SK-N-SH (cell line): ENCODE results near the gene ZMIZ2. TPM values are rescaled to one million over a fixed set of nuclear protein-coding genes. Genes with fewer than 3 reads are reported as not detected.

ENCODE experiments used
- CTCF ChIA-PET: fragments of 300-600, 350-600 bp; formaldehyde crosslinking; extraction: SDS; loops from one replicate; lab custom pipeline; 2021; lab: Yijun Ruan, JAX
- POLR2A ChIA-PET: fragments of 350-600 bp; sonication (Branson Sonifier 250); formaldehyde crosslinking; extraction: SDS; loops from one replicate; lab custom pipeline; 2020; ENCODE audit warnings: antibody characterized with exemption, inconsistent platforms; lab: Yijun Ruan, JAX
- DNase-seq: peaks from one replicate; pipeline ENCODE4 v3.0.0; 2012
- H2AFZ ChIP-seq: fragments of 200-600 bp; sonication (generic); 2 replicates; pipeline ENCODE4 v1.8.1; 2016; ENCODE audit warnings: antibody characterized with exemption, mild to moderate bottlenecking, low read depth
- H3F3A ChIP-seq: fragments of 200-600 bp; sonication (generic); replicated peaks from 2 replicates; pipeline ENCODE3; 2016; ENCODE audit warnings: antibody characterized with exemption, mild to moderate bottlenecking; ENCODE audit not compliant: insufficient read depth
- H3K27ac ChIP-seq, 2 experiments: fragments of 200-500 bp in 1 of 2; fragments of 200-600 bp in 1 of 2; sonication (Bioruptor generic) in 1 of 2; sonication (generic), shearing (Covaris generic) in 1 of 2; 2 replicates each; pipeline versions ENCODE4 v1.5.1 to v1.6.1; 2014 to 2016; ENCODE audit warnings: low read depth in 2 of 2, inconsistent platforms in 1 of 2, low read length in 1 of 2, mild to moderate bottlenecking in 1 of 2, mixed read lengths in 1 of 2
- H3K27me3 ChIP-seq: fragments of 200-600 bp; sonication (generic), shearing (Covaris generic); 2 replicates; pipeline ENCODE4 v1.6.1; 2016; ENCODE audit warnings: mixed run types; ENCODE audit not compliant: insufficient read depth
- H3K36me3 ChIP-seq, 2 experiments: fragments of 200-500 bp in 1 of 2; fragments of 200-600 bp in 1 of 2; sonication (Bioruptor generic) in 1 of 2; sonication (generic) in 1 of 2; replicated peaks in 1 of 2; 2 replicates each; pipeline versions ENCODE3 to v1.5.1; 2014 to 2016; ENCODE audit warnings: low read length in 1 of 2, mild to moderate bottlenecking in 1 of 2; ENCODE audit not compliant: insufficient read depth in 2 of 2, control insufficient read depth in 1 of 2
- H3K4me1 ChIP-seq, 2 experiments: fragments of 200-500 bp in 1 of 2; fragments of 200-600 bp in 1 of 2; sonication (Bioruptor generic) in 1 of 2; sonication (generic), shearing (Covaris generic) in 1 of 2; 2 replicates each; pipeline versions ENCODE4 v1.5.1 to v1.6.1; 2014 to 2016; ENCODE audit warnings: low read depth in 1 of 2, low read length in 1 of 2, mixed run types in 1 of 2; ENCODE audit not compliant: insufficient read depth in 2 of 2, control insufficient read depth in 1 of 2
- H3K4me2 ChIP-seq: fragments of 200-600 bp; sonication (generic), shearing (Covaris generic); 2 replicates; pipeline ENCODE4 v1.6.1; 2017; ENCODE audit warnings: mixed run types
- H3K4me3 ChIP-seq, 2 experiments: fragments of 200-500 bp in 1 of 2; fragments of 200-600 bp in 1 of 2; sonication (Bioruptor generic) in 1 of 2; sonication (generic), shearing (Covaris generic) in 1 of 2; 2 replicates each; pipeline versions ENCODE4 v1.5.1 to v1.8.1; 2014 to 2016; ENCODE audit warnings: low read depth in 2 of 2, inconsistent platforms in 1 of 2, low read length in 1 of 2, mild to moderate bottlenecking in 1 of 2, mixed read lengths in 1 of 2, moderate library complexity in 1 of 2
- H3K79me2 ChIP-seq: fragments of 200-600 bp; sonication (generic); 2 replicates; pipeline ENCODE4 v1.8.1; 2017; ENCODE audit warnings: mild to moderate bottlenecking; ENCODE audit not compliant: insufficient read depth
- H3K9ac ChIP-seq: fragments of 200-600 bp; sonication (generic); 2 replicates; pipeline ENCODE4 v1.6.1; 2017; ENCODE audit warnings: mixed run types
- H3K9me2 ChIP-seq: fragments of 200-600 bp; sonication (generic); 2 replicates; pipeline ENCODE4 v1.6.1; 2017; ENCODE audit warnings: mixed run types
- H3K9me3 ChIP-seq: fragments of 200-600 bp; sonication (generic); 2 replicates; pipeline ENCODE4 v1.6.1; 2017; ENCODE audit warnings: mixed run types, mild to moderate bottlenecking, moderate library complexity
- H4K20me1 ChIP-seq: fragments of 200-600 bp; sonication (generic); 2 replicates; pipeline ENCODE4 v1.6.1; 2017; ENCODE audit warnings: mild to moderate bottlenecking, mixed run types; ENCODE audit not compliant: insufficient read depth
- CHD2 ChIP-seq: fragments of 150-350 bp; IDR thresholded peaks from 2 replicates; pipeline ENCODE4 v1.6.1; 2018; ENCODE audit warnings: low read length; ENCODE audit not compliant: partially characterized antibody
- FOSL2 ChIP-seq: IDR thresholded peaks from 2 replicates; pipeline ENCODE4 v1.4.0; 2012; ENCODE audit warnings: low read depth, mild to moderate bottlenecking, moderate library complexity, borderline replicate concordance
- GABPA ChIP-seq: IDR thresholded peaks from 2 replicates; pipeline ENCODE4 v1.4.0; 2012; ENCODE audit warnings: low read depth, mild to moderate bottlenecking
- NRF1 ChIP-seq: IDR thresholded peaks from 2 replicates; pipeline ENCODE4 v1.6.1; 2012; ENCODE audit warnings: low read depth, mild to moderate bottlenecking, low read length
- POLR2AphosphoS5 ChIP-seq: IDR thresholded peaks from 2 replicates; pipeline ENCODE4 v1.6.1; 2012; ENCODE audit warnings: low read depth, low read length
- RCOR1 ChIP-seq: fragments of 150-350 bp; IDR thresholded peaks from 2 replicates; pipeline ENCODE4 v1.6.1; 2017; ENCODE audit warnings: antibody characterized with exemption, low read length
- TAF1 ChIP-seq: IDR thresholded peaks from 2 replicates; pipeline ENCODE4 v1.6.1; 2012; ENCODE audit warnings: low read depth, mild to moderate bottlenecking, low read length, moderate library complexity, borderline replicate concordance
- TEAD4 ChIP-seq: IDR thresholded peaks from 2 replicates; pipeline ENCODE4 v1.4.0; 2012; ENCODE audit warnings: mild to moderate bottlenecking, borderline replicate concordance; ENCODE audit not compliant: insufficient read depth
- USF1 ChIP-seq: IDR thresholded peaks from 2 replicates; pipeline ENCODE4 v1.4.0; 2012; ENCODE audit warnings: low read depth, borderline replicate concordance
- WGBS: methylation state at CpG from one replicate; pipeline ENCODE4 v1.1.6; 2017; ENCODE audit warnings: low lambda C conversion rate; 5-methylcytosine and 5-hydroxymethylcytosine counted together
- polyA plus RNA-seq, 3 experiments: library from polyadenylated mRNA; depleted of rRNA; stranded (reverse); fragments of >200 nt; gene quantifications; 2 replicates each; pipeline ENCODE4 v1.2.3, GENCODE V29; 2012
- TF ChIP-seq, protein P1 (sequence below): fragments of 150-350 bp; IDR thresholded peaks from 2 replicates; pipeline ENCODE4 v1.6.1; 2017; ENCODE audit warnings: antibody characterized with exemption, low read length, low read depth, borderline replicate concordance

Gene ZMIZ2
- polyA plus RNA-seq, 1 of the 3 experiments (the other 2 are of a cell fraction), result 18.1 TPM

DNA sequence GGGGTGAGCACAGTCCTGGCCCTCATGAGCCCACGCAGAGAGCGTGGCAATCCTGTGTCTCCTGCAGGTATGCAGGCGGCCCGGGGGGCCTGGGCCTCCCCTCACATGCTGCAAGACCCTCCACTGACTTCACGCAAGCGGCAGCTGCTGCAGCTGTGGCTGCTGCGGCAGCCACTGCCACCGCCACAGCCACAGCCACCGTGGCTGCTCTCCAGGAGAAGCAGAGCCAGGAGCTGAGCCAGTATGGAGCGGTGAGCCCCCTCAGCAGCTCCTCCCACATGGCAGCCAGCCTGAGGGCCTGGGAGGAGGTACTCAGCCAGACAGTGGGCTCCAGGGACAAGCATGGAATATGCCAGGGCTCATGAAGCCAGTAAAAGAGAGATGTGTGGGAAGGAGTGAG lies 8.7 kb downstream of the ZMIZ2 start:
- peaks cover 0 to 29% of the 10 kb centered on the region in 2 experiments; a peak in 1 of 4 replicates for H3K4me1 ChIP-seq
- no peak overlapping the region for H3K4me2 ChIP-seq
- ChIA-PET POLR2A (no interaction called here), CTCF (no interaction called here)
- H3K36me3 ChIP-seq, result peaks cover 34 to 47% of the 10 kb centered on the region in 2 experiments
- TF ChIP-seq USF1, result no peak
- no peak for TF ChIP-seq FOSL2
- peaks cover 34% of the 10 kb centered on the region for H3K79me2 ChIP-seq
- no peaks in the 10 kb centered on the region for H3K9me2 ChIP-seq
- DNase-seq, result peak; percentile 45
- peaks cover 15% of the 10 kb centered on the region; the same call in 1 of the 2 replicates for H4K20me1 ChIP-seq
- no peaks in the 10 kb centered on the region for H3K9me3 ChIP-seq
- H3F3A ChIP-seq, result no peaks in the 10 kb centered on the region
- H3K27me3 ChIP-seq, result no peaks in the 10 kb centered on the region
- no peak overlapping the region for H3K4me3 ChIP-seq
- no peak overlapping the region for H3K27ac ChIP-seq
- no peak overlapping the region for H3K9ac ChIP-seq
- 100% methylated on average over 5 of the region's 10 CpGs for WGBS
- H2AFZ ChIP-seq, result no peak overlapping the region

DNA sequence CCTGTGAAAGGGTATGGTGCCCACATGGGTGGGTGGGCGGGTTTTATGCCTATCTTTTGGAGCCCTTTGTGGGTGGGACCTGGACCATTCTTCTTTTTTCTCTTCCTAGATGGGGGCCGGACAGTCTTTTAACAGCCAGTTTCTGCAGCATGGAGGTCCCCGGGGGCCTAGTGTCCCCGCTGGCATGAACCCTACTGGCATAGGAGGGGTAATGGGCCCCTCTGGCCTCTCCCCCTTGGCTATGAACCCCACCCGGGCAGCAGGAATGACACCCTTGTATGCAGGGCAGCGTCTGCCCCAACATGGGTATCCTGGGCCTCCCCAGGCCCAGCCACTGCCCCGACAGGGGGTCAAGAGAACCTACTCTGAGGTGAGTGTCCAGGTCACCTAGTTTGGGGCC lies 9.1 kb downstream of the ZMIZ2 start:
- Histone ChIP-seq H4K20me1 (peaks cover 15% of the 10 kb centered on the region; the same call in 1 of the 2 replicates), H3K27me3 (no peaks in the 10 kb centered on the region), H3K4me2 (no peak overlapping the region), H3K9ac (no peak overlapping the region), H3K36me3 (peaks cover 30 to 52% of the 10 kb centered on the region in 2 experiments), H3K4me3 (no peak overlapping the region), H3K27ac (no peak overlapping the region), H2AFZ (no peak overlapping the region), H3K79me2 (peaks cover 30% of the 10 kb centered on the region), H3K9me2 (no peaks in the 10 kb centered on the region), H3K9me3 (no peaks in the 10 kb centered on the region), H3F3A (no peaks in the 10 kb centered on the region), H3K4me1 (peaks cover 0 to 33% of the 10 kb centered on the region in 2 experiments; a peak in 1 of 4 replicates)
- 90% methylated on average over 4 of the region's 7 CpGs for WGBS
- ChIA-PET POLR2A (no interaction called here), CTCF (interaction anchor here (1.4 kb wide), 1 partner anchor 10 kb away, joined by 3 read pairs; no protein-coding TSS in a partner anchor)
- TF ChIP-seq CHD2, result no peak
- no peak for TF ChIP-seq RCOR1
- TF ChIP-seq, protein P1, sequence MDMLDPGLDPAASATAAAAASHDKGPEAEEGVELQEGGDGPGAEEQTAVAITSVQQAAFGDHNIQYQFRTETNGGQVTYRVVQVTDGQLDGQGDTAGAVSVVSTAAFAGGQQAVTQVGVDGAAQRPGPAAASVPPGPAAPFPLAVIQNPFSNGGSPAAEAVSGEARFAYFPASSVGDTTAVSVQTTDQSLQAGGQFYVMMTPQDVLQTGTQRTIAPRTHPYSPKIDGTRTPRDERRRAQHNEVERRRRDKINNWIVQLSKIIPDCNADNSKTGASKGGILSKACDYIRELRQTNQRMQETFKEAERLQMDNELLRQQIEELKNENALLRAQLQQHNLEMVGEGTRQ, result no peak
- TF ChIP-seq GABPA, result no peak
- TF ChIP-seq NRF1, result no peak
- TF ChIP-seq TEAD4, result no peak
- TF ChIP-seq USF1, result no peak
- TF ChIP-seq TAF1, result no peak
- TF ChIP-seq POLR2AphosphoS5, result no peak
- DNase-seq, result no peak
